ENCODE data around the gene PIP5K1C.

PIP5K1C gene, protein sequence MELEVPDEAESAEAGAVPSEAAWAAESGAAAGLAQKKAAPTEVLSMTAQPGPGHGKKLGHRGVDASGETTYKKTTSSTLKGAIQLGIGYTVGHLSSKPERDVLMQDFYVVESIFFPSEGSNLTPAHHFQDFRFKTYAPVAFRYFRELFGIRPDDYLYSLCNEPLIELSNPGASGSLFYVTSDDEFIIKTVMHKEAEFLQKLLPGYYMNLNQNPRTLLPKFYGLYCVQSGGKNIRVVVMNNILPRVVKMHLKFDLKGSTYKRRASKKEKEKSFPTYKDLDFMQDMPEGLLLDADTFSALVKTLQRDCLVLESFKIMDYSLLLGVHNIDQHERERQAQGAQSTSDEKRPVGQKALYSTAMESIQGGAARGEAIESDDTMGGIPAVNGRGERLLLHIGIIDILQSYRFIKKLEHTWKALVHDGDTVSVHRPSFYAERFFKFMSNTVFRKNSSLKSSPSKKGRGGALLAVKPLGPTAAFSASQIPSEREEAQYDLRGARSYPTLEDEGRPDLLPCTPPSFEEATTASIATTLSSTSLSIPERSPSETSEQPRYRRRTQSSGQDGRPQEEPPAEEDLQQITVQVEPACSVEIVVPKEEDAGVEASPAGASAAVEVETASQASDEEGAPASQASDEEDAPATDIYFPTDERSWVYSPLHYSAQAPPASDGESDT

DNA sequence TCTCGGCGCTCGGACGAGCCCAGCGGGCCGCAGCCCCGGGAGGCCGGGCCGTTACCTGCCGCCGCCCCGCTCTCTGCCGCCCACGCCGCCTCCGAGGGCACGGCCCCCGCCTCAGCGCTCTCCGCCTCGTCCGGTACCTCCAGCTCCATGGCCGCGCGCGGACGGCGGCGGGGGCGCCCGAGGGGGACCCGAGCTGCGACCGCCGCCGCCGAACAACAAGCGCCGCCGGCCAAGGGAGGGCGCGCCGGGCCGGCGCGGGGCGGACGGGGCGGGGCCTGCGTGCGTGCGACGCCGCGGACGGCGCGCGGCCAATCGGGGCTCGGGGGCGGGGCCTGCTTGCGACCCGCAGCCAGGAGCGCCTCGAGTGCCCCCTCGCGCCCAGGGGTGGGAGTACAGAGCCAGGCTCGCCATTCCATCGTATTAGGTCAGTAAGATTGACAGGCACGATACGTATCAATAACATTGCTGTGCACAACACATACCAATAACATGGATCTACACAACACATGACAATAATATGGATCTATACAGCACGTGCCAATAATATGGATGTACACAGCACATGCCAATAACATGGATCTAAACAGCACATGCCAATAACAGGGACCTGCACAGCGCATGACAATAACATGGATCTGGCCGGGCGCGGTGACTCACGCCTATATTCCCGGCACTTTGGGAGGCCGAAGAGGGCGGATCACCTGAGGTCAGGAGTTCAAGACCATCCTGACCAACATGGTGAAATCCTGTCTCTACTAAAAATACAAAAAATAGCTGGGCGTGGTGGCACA, at the start of gene PIP5K1C:
Gene PIP5K1C (minus strand): TSS at position 227 of the 791 bp plus-strand sequence. CDS start 78 bp downstream, at position 149.
- no peak for DNase-seq (ENCODE audit: low read depth, low spot score)

DNA sequence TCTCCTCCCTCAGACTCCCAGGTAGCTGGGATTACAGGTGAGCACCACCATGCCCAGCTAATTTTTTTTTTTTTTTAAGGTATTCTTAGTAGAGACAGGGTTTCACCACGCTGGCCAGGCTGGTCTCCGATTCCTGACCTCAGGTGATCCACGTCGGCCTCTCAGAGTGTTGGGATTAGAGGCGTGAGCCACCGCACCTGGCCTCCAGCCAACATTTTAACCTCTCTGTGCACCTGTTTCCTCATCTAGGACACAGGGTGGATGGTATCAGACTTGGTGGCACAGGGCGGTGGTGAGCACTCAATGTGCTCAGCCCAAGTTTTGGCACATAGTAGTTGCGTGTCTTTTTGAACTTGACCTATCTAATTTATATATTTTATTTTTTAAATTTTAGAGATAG, 48.7 kb upstream of the PIP5K1C start:
- DNase-seq (ENCODE audit: low read depth, low spot score) = no peak

DNA sequence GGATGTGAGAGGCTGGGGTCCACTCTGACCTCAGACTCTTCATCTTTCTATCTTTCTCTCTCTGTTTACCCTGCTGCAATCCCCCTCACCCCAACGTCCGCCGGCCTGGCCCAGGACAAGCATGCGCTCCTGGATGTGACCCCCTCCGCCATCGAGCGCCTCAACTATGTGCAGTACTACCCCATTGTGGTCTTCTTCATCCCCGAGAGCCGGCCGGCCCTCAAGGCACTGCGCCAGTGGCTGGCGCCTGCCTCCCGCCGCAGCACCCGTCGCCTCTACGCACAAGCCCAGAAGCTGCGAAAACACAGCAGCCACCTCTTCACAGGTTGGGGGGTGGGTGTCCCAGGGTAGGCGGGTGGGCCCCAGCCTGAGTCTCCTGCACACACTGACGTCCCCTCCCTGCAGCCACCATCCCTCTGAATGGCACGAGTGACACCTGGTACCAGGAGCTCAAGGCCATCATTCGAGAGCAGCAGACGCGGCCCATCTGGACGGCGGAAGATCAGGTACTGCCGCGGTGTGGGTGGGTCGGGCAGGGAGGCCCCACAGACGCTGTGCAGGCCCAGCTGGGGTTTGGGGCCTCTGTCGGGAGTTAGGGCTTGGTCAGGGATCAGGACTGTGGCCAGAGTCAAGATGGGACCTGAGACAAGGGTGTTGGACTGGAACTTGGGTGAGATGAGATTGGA, 46.2 kb upstream of the PIP5K1C start:
- no peak for DNase-seq (ENCODE audit: low read depth, low spot score)

- DNase-seq (ENCODE audit: low read depth, low spot score) = no peak
Measured at GRCh38 chr19:3745363-3746045, 45.2 kb upstream of the PIP5K1C start.

DNA sequence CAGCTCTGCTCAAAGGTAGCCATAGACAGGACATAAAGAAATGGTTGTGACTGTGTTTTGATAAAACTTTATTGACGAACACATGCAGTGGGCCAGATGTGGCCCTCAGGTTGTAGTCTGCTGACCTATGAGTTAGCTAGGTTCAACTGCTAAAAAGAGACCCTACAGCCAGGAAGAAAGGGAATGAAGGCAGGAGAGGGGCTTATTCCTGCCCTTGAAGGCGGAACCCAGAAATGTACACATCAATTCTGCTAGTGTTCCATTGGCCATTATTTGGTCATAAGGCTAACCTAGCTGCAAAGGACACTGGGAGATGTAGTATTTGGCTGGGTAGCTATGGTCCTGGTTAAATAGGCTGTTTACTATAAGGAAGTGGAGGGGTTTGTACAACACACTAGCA, 43.2 kb upstream of the PIP5K1C start:
- no peak for DNase-seq (ENCODE audit: low read depth, low spot score)

- DNase-seq (ENCODE audit: low read depth, low spot score) = no peak
Measured at GRCh38 chr19:3740431-3740830, 40.2 kb upstream of the PIP5K1C start.

- no peak for DNase-seq (ENCODE audit: low read depth, low spot score)
Measured at GRCh38 chr19:3738477-3739220, 38.4 kb upstream of the PIP5K1C start.

DNA sequence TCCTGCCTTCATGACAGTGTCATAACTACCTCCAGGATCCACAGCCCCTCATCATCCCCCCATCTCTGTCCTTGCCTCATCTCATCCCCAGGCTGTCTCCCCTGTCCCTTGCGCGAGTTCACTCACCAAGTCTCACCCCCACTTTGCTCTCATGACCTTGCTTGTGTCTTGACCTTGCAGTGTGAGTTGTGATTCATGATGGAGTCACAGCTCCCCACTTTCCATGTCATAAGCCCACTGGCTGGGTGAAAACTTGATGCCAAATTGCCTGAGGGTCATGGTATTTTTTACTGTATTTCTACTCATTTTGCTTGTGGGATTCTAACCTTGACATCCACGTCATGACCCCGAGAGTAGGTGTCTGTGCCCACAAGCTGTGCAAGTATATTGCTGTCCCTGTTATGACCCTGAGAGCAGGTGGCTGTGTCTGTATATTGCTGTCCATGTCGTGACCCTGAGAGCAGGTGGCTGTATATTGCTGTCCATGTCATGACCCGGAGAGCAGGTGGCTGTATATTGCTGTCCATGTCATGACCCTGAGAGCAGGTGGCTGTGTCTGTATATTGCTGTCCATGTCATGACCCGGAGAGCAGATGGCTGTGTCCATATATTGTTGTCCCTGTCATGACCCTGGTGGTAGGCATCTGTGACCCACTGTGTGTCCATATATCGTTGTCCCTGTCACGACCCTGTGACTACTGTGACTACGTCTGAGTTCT, 37.4 kb upstream of the PIP5K1C start:
- no peak for DNase-seq (ENCODE audit: low read depth, low spot score)

DNA sequence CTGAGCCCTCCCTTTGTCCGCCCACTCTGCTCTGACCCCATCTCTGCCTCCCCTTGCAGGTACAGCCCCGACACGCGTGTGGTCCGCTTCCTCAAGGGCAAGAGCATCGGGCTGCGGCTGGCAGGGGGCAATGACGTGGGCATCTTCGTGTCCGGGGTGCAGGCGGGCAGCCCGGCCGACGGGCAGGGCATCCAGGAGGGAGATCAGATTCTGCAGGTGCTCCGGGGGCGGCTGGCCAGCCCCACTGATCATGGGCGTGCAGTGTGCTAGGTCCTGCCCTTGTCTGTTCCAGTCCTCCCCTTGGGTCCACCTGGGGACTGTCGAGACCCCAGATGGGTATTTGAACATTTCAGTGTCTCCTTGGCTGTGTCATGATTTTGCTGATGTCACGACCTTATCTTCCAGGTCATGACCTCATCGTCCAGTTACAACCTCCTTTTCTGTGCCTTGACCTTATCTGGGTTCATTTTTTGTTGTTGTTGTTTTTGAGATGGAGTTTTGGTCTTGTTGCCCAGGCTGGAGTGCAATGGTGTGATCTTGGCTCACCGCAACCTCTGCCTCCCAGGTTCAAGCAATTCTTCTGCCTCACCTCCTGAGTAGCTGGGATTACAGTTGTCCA, 35.9 kb upstream of the PIP5K1C start:
- no peak for DNase-seq (ENCODE audit: low read depth, low spot score)

GRCh38 chr19:3734310-3734600, 34.0 kb upstream of the PIP5K1C start:
- DNase-seq (ENCODE audit: low read depth, low spot score) = no peak

DNA sequence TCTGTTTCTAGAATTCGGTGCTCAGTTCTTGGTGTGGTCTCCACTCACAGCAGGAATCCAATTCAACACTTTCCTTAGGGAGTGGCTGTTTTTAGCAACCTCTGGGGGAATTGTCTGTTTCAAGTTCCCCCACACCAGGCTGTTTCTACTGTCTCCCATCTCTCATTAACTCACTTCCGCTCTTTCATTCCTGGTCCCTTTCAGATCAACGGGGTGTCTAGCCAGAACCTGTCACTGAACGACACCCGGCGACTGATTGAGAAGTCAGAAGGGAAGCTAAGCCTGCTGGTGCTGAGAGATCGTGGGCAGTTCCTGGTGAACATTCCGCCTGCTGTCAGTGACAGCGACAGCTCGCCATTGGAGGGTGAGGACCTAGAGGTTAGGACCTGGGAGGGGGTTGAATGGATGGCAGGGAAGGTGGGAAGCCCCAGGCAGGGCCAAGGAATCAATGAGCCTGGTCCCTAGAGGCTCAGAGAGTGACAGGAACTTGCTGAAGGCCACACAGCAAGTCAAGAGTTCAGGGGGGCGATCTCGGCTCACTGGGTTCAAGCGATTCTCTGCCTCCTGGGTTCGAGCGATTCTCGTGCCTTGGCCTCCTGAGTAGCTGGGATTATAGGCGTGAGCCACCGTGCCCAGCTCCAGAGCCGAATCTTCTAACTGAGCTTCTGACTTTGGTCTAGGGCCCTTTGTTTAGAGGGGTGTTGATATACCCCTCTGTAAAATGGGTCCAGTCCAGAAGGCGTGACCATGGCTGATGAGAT, 33.5 kb upstream of the PIP5K1C start:
- DNase-seq (ENCODE audit: low read depth, low spot score) = no peak

DNA sequence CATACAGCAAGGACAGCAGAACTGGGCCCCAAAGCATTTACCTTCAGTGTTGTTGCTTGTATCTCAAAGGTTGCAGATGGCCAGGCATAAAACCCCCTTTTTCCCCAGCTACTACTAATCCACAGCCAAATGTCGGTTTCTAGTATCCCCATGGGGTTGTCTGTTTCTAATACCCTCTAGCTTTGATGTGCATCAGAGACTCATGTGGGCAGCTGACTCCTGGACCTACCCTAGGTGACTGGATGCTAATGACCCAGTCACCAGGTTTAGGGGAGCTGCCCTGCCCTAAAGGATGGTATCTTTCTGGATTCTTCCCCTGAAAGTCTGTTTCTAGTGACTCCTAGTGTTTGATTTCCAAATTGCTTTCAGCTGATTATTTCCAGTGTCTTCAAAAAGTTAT, 31.8 kb upstream of the PIP5K1C start:
- DNase-seq (ENCODE audit: low read depth, low spot score) = no peak

DNA sequence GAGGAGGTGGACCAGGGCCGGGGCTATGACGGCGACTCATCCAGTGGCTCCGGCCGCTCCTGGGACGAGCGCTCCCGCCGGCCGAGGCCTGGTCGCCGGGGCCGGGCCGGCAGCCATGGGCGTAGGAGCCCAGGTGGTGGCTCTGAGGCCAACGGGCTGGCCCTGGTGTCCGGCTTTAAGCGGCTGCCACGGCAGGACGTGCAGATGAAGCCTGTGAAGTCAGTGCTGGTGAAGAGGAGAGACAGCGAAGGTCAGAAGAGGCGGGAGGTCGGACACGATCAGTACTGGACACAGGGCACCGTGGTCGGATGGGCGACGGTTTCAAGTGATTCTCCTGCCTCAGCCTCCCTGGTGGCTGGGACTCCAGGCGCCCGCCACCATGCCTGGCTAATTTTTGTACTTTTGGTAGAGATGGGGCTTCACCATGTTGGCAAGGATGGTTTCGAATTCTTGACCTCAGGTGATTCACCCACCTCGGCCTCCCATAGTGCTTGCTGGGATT, 30.2 kb upstream of the PIP5K1C start:
- no peak for DNase-seq (ENCODE audit: low read depth, low spot score)

- DNase-seq (ENCODE audit: low read depth, low spot score) = peak; percentile 15
Measured at GRCh38 chr19:3725640-3726310, 25.5 kb upstream of the PIP5K1C start.

DNA sequence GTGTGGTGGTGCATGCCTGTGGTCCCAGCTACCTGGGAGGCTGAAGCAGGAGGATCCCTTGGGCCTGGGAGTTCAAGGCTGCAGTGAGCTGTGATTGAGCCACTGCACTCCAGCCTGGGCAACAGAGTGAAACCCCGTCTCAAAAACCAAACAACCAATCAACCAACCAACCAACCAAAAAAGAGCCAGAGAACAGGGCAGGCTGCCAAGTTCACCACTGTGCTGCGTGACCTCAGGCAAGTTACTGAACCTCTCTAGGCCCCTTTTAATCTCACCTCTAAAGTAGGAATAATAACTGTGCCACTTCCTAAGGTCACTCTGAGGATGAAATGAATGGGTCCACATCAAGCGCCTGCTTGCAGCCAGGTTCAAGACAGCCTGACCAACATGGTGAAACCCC, 24.9 kb upstream of the PIP5K1C start:
- DNase-seq (ENCODE audit: low read depth, low spot score) = no peak

GRCh38 chr19:3723883-3724282, 23.6 kb upstream of the PIP5K1C start:
- no peak for DNase-seq (ENCODE audit: low read depth, low spot score)

GRCh38 chr19:3723110-3723488, 22.8 kb upstream of the PIP5K1C start:
- DNase-seq (ENCODE audit: low read depth, low spot score) = no peak

- DNase-seq (ENCODE audit: low read depth, low spot score) = no peak
Measured at GRCh38 chr19:3722443-3723109, 22.3 kb upstream of the PIP5K1C start.

Data from smooth muscle cell of the brain vasculature (primary cell).